Measurements from ENCODE around the gene MED29.

Gene MED29

DNA sequence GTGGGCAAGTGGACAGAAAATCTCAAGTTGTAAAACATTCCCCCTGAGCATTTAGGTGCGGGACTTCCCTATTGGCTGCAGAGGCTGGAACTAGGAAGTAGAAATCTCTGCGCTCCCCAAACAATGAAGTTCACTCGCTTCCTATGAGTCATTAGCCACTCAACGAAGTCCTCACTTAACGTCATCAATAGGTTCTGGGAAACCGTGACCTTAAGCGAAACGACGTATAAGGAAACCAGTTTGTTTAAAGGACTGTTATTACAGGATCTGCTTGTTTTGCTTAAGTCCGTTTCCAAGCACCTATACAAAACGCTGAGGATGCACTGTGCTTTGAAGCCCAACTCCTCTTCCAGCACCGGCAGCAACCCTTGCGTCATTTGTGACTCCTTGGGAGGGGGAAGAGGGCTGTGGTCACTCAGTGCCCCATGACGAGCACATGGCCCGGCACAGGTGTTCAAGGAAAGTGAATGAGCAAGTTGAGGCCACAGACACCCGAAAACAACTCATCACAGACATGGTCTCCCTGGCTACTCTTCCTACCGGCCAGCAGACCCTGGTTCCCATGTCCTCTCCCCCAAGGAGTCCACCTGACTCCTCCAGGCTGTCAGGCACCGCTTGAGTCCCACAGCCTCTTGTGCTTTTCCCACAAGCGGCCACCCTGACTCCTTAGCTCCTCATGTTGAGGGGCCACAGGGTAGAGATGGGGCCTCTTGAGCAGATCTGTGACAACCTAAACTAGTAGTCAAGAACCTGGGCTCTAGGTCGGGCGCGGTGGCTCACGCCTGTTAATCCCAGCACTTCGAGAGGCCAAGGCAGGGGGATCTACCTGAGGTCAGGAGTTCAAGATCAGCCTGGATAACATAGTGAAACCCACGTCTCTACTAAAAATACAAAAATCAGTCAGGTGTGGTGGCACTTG lies 39.8 kb downstream of the MED29 start:
- TF ChIP-seq, protein P1, sequence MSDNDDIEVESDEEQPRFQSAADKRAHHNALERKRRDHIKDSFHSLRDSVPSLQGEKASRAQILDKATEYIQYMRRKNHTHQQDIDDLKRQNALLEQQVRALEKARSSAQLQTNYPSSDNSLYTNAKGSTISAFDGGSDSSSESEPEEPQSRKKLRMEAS (IDR thresholded peaks at IDR 0.05) = peak; percentile 77
- TF ChIP-seq, protein P2, sequence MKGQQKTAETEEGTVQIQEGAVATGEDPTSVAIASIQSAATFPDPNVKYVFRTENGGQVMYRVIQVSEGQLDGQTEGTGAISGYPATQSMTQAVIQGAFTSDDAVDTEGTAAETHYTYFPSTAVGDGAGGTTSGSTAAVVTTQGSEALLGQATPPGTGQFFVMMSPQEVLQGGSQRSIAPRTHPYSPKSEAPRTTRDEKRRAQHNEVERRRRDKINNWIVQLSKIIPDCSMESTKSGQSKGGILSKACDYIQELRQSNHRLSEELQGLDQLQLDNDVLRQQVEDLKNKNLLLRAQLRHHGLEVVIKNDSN (IDR thresholded peaks at IDR 0.05) = no peak
- TF ChIP-seq EGR1 (IDR thresholded peaks at IDR 0.05) (no peak), CREB1 (IDR thresholded peaks at IDR 0.05; ENCODE audit: low read depth) (peak; percentile 82; the same call in 1 of the 2 replicates), CEBPB (IDR thresholded peaks at IDR 0.05) (no peak), TCF12 (IDR thresholded peaks at IDR 0.05; ENCODE audit: low read depth) (no peak), EP300 (IDR thresholded peaks at IDR 0.05; ENCODE audit: borderline replicate concordance) (no peak), NFIC (IDR thresholded peaks at IDR 0.05) (no peak), REST (IDR thresholded peaks at IDR 0.05; ENCODE audit: low read depth) (no peak), TEAD4 (IDR thresholded peaks at IDR 0.05) (no peak), ZBTB7A (IDR thresholded peaks at IDR 0.05; ENCODE audit: low read depth) (no peak)

DNA sequence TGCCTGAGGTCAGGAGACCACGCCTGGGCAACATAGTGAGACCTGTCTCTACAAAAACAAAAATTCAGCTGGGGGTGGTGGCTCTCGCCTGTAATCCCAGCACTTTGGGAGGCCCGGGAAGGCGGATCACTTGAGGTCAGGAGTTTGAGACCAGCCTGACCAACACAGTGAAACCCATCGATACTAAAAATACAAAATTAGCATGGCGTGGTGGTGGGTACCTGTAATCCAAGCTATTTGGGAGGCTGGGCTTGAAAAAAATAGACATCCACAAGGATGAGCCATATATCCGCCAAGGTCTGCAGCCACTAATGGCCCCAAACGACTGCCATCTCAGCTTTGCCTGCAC lies 41.5 kb downstream of the MED29 start:
- TF ChIP-seq YY1 (IDR thresholded peaks at IDR 0.05; ENCODE audit: low read depth) (no peak), RAD21 (IDR thresholded peaks at IDR 0.05; ENCODE audit: low read depth) (no peak), TCF12 (IDR thresholded peaks at IDR 0.05; ENCODE audit: low read depth) (no peak), ZBTB7A (IDR thresholded peaks at IDR 0.05; ENCODE audit: low read depth) (no peak), CREB1 (IDR thresholded peaks at IDR 0.05; ENCODE audit: low read depth) (no peak), EGR1 (IDR thresholded peaks at IDR 0.05) (no peak), FOXM1 (IDR thresholded peaks at IDR 0.05; ENCODE audit: borderline replicate concordance, low read depth) (no peak)
- TF ChIP-seq, protein P2 (IDR thresholded peaks at IDR 0.05) = no peak

GRCh38 chr19:39433480-39434079 lies 42.4 kb downstream of the MED29 start:
- no peak for TF ChIP-seq EGR1 (IDR thresholded peaks at IDR 0.05)
- no peak for TF ChIP-seq CEBPB (IDR thresholded peaks at IDR 0.05)
- no peak for TF ChIP-seq TEAD4 (IDR thresholded peaks at IDR 0.05)
- no peak for TF ChIP-seq REST (IDR thresholded peaks at IDR 0.05; ENCODE audit: low read depth)
- TF ChIP-seq YY1 (IDR thresholded peaks at IDR 0.05; ENCODE audit: low read depth) = no peak
- TF ChIP-seq, protein P1 (IDR thresholded peaks at IDR 0.05) = no peak
- TF ChIP-seq EP300 (IDR thresholded peaks at IDR 0.05; ENCODE audit: borderline replicate concordance) = no peak
- TF ChIP-seq CREB1 (IDR thresholded peaks at IDR 0.05; ENCODE audit: low read depth) = no peak
- TF ChIP-seq TCF12 (IDR thresholded peaks at IDR 0.05; ENCODE audit: low read depth) = no peak
- TF ChIP-seq FOXM1 (IDR thresholded peaks at IDR 0.05; ENCODE audit: borderline replicate concordance, low read depth) = no peak
- no peak for TF ChIP-seq TAF1 (IDR thresholded peaks at IDR 0.05; ENCODE audit: low read depth)
- no peak for TF ChIP-seq RAD21 (IDR thresholded peaks at IDR 0.05; ENCODE audit: low read depth)
- TF ChIP-seq NFIC (IDR thresholded peaks at IDR 0.05) = no peak

GRCh38 chr19:39434123-39435076 lies 43.2 kb downstream of the MED29 start:
- TF ChIP-seq EGR1 (IDR thresholded peaks at IDR 0.05) = no peak
- TF ChIP-seq, protein P2 (IDR thresholded peaks at IDR 0.05) = no peak
- no peak for TF ChIP-seq TCF12 (IDR thresholded peaks at IDR 0.05; ENCODE audit: low read depth)
- TF ChIP-seq REST (IDR thresholded peaks at IDR 0.05; ENCODE audit: low read depth) = no peak
- no peak for TF ChIP-seq ZBTB7A (IDR thresholded peaks at IDR 0.05; ENCODE audit: low read depth)
- TF ChIP-seq NFIC (IDR thresholded peaks at IDR 0.05) = no peak
- no peak for TF ChIP-seq CEBPB (IDR thresholded peaks at IDR 0.05)
- no peak for TF ChIP-seq FOXM1 (IDR thresholded peaks at IDR 0.05; ENCODE audit: borderline replicate concordance, low read depth)

All from Ishikawa (cell line).